Naive thymus-derived CD4-positive, alpha-beta T cell (primary cell): ENCODE data around the gene NUDT3. TPM values are rescaled to one million over a fixed set of nuclear protein-coding genes. Genes with fewer than 3 reads are reported as not detected.
A peak's percentile ranks its signal among the peaks of the same experiment; 100 is the strongest.
"Not testable (repeated sequence)": the region's sequence is repeated elsewhere in the genome, so short reads cannot be mapped to it uniquely, and the experiment has no call there.

Experiments used
- ATAC-seq: fragments of 150-1000 bp; cut with Tn5 transposase; 2 replicates; pipeline ENCODE4 v1.10.0; 2021; ENCODE audit warnings: mild to moderate bottlenecking, moderate library complexity
- CTCF ChIA-PET: fragments of 350-600 bp; sonication (Branson Sonifier 250); formaldehyde crosslinking; loops from one replicate; lab custom pipeline; 2021; ENCODE audit warnings: antibody characterized with exemption; lab: Charles Lee
- POLR2A ChIA-PET: fragments of 350-600 bp; sonication (Branson Sonifier 250); formaldehyde crosslinking; loops from one replicate; lab custom pipeline; 2021; ENCODE audit warnings: antibody characterized with exemption, inconsistent platforms; lab: Charles Lee
- DNase-seq, 9 donors: peaks; one replicate each; pipeline versions ENCODE4 v3.0.0 to v3.0.0-alpha.2; 2020 to 2022; ENCODE audit warnings: mixed read lengths in 1 of 9
- H3K27ac ChIP-seq: one replicate; pipeline ENCODE4 v1.7.0; 2013; ENCODE audit warnings: mild to moderate bottlenecking, low read depth, low read length, moderate library complexity
- H3K27me3 ChIP-seq, 2 donors: one replicate each; pipeline ENCODE4 v1.7.0; 2013; ENCODE audit warnings: low read length in 2 of 2, mild to moderate bottlenecking in 2 of 2, moderate library complexity in 2 of 2; ENCODE audit not compliant: control insufficient read depth in 2 of 2, insufficient read depth in 2 of 2
- H3K36me3 ChIP-seq, 3 experiments: 1 replicate in 2 of 3; 2 replicates in 1 of 3; pipeline ENCODE4 v1.7.0; 2013; ENCODE audit warnings: low read length in 3 of 3, mild to moderate bottlenecking in 3 of 3, moderate library complexity in 1 of 3; ENCODE audit not compliant: insufficient read depth in 3 of 3, control insufficient read depth in 2 of 3
- H3K4me1 ChIP-seq, 2 donors: one replicate each; pipeline ENCODE4 v1.7.0; 2013; ENCODE audit warnings: low read length in 2 of 2, mild to moderate bottlenecking in 2 of 2, moderate library complexity in 1 of 2; ENCODE audit not compliant: control insufficient read depth in 2 of 2, insufficient read depth in 2 of 2
- H3K4me3 ChIP-seq: 2 replicates; pipeline ENCODE4 v1.7.0; 2013; ENCODE audit warnings: mild to moderate bottlenecking, low read length
- H3K9me3 ChIP-seq, 3 experiments: 1 replicate in 2 of 3; 2 replicates in 1 of 3; pipeline ENCODE4 v1.7.0; 2013; ENCODE audit warnings: low read length in 3 of 3; ENCODE audit not compliant: control insufficient read depth in 2 of 3
- H3K27ac Mint-ChIP-seq, 9 donors: one replicate each; pipeline ENCODE4 v1.8.0; 2020 to 2022; ENCODE audit warnings: mixed read lengths in 9 of 9, mild to moderate bottlenecking in 8 of 9, moderate library complexity in 5 of 9, inconsistent platforms in 2 of 9
- H3K27me3 Mint-ChIP-seq, 5 donors: one replicate each; pipeline ENCODE4 v1.8.0; 2021 to 2022; ENCODE audit warnings: mixed read lengths in 5 of 5, mild to moderate bottlenecking in 1 of 5
- H3K36me3 Mint-ChIP-seq, 5 donors: one replicate each; pipeline ENCODE4 v1.8.0; 2020 to 2022; ENCODE audit warnings: mixed read lengths in 5 of 5, mild to moderate bottlenecking in 3 of 5, inconsistent platforms in 1 of 5
- H3K4me1 Mint-ChIP-seq, 7 donors: one replicate each; pipeline ENCODE4 v1.8.0; 2020 to 2022; ENCODE audit warnings: mixed read lengths in 7 of 7, mild to moderate bottlenecking in 3 of 7, inconsistent platforms in 1 of 7
- H3K4me3 Mint-ChIP-seq, 10 donors: one replicate each; pipeline ENCODE4 v1.8.0; 2020 to 2022; ENCODE audit warnings: mild to moderate bottlenecking in 10 of 10, mixed read lengths in 10 of 10, moderate library complexity in 6 of 10, inconsistent platforms in 2 of 10
- H3K9me3 Mint-ChIP-seq, 11 donors: one replicate each; pipeline ENCODE4 v1.8.0; 2020 to 2022; ENCODE audit warnings: mixed read lengths in 11 of 11, mild to moderate bottlenecking in 4 of 11, inconsistent platforms in 1 of 11, moderate library complexity in 1 of 11
- intact Hi-C, 2 donors: fragments of 100-400 bp; cut with micrococcal nuclease; formaldehyde crosslinking; loops; one replicate each; pipeline ENCODE4 v1.15.1; 2023
- polyA plus RNA-seq, 2 donors: library from polyadenylated mRNA; unstranded; fragments of 300-500 nt; fragmentation: Illumina TruSeq; gene quantifications; one replicate each; pipeline ENCODE4 v1.2.3, GENCODE V29; 2021
- total RNA-seq, 6 experiments: library from RNA in 5 of 6; stranded (reverse) in 5 of 6; gene quantifications; 1 replicate in 5 of 6; 2 replicates in 1 of 6; pipeline ENCODE4 v1.2.3 and lab custom pipeline; 2021 to 2026

NUDT3 gene
- total and polyA plus RNA-seq, 7 experiments from 2014 or later = 10.4 to 29.7 (median 23.4) TPM

GRCh38 chr6:34245032-34245760, 147.3 kb downstream of the NUDT3 start:
- not testable (repeated sequence) for DNase-seq, ATAC-seq, H3K27ac ChIP-seq, H3K9me3 Mint-ChIP-seq, H3K27me3 Mint-ChIP-seq, H3K9me3 ChIP-seq, H3K4me3 Mint-ChIP-seq, H3K27me3 ChIP-seq, H3K4me3 ChIP-seq
- peak overlapping the region in 5 of 9 donors; percentile 19 to 77 (median 66) for H3K27ac Mint-ChIP-seq
- POLR2A ChIA-PET = interaction anchor here (1.0 kb wide), 1 partner anchor 151 kb away, joined by 3 read pairs; no protein-coding TSS in a partner anchor
- CTCF ChIA-PET = interaction anchor here (1.5 kb wide), 1 partner anchor 170 kb away, joined by 3 read pairs; no protein-coding TSS in a partner anchor
- H3K4me1 Mint-ChIP-seq = peaks cover 23 to 76% (median 50%) of the 10 kb centered on the region in 7 donors
- Histone ChIP-seq H3K36me3 (peaks cover 3 to 51% (median 8%) of the 10 kb centered on the region in 3 experiments), H3K4me1 (peaks cover 13 to 20% of the 10 kb centered on the region in 2 donors)
- H3K36me3 Mint-ChIP-seq = peaks cover 0 to 16% (median 0%) of the 10 kb centered on the region in 5 donors
- intact Hi-C loops = loop anchor here (5.0 kb wide), 2 partner anchors 282 to 897 kb away; partner anchors contain the start of gene TCP11 (in 1 of the 2)

- ATAC-seq (peak; percentile 17), DNase-seq (peak in 1 of 9 donors; percentile 58)
- Histone ChIP-seq H3K9me3 (no peaks in the 10 kb centered on the region), H3K27me3 (no peaks in the 10 kb centered on the region), H3K27ac (no peak overlapping the region), H3K4me3 (no peak overlapping the region), H3K36me3 (peaks cover 3 to 59% (median 8%) of the 10 kb centered on the region in 3 experiments), H3K4me1 (peaks cover 13 to 15% of the 10 kb centered on the region in 2 donors)
- Mint-ChIP-seq H3K27me3 (no peaks in the 10 kb centered on the region), H3K4me1 (peaks cover 26 to 84% (median 54%) of the 10 kb centered on the region in 7 donors), H3K27ac (peak overlapping the region in 8 of 9 donors; percentile 46 to 89 (median 73)), H3K4me3 (peak overlapping the region in 1 of 10 donors; percentile 61), H3K9me3 (no peaks in the 10 kb centered on the region), H3K36me3 (peaks cover 0 to 16% (median 0%) of the 10 kb centered on the region in 5 donors)
- intact Hi-C loops = no loop called here
- CTCF ChIA-PET = interaction anchor here (0.6 to 1.5 kb wide), 3 partner anchors 49 to 545 kb away, joined by 3 to 4 read pairs (median 3); no protein-coding TSS in a partner anchor
- POLR2A ChIA-PET = interaction anchor here (1.0 kb wide), 1 partner anchor 152 kb away, joined by 3 read pairs; no protein-coding TSS in a partner anchor
Observed at GRCh38 chr6:34243901-34244884, 148.3 kb downstream of the NUDT3 start.

- peaks cover 0 to 16% (median 0%) of the 10 kb centered on the region in 5 donors for H3K36me3 Mint-ChIP-seq
- ChIA-PET POLR2A (no interaction called here), CTCF (interaction anchor here (0.6 to 1.4 kb wide), 2 partner anchors 48 to 544 kb away, joined by 3 to 4 read pairs; no protein-coding TSS in a partner anchor)
- peak overlapping the region; percentile 5 to 89 (median 79) for H3K27ac Mint-ChIP-seq
- H3K9me3 Mint-ChIP-seq = no peaks in the 10 kb centered on the region
- Histone ChIP-seq H3K4me3 (no peak overlapping the region), H3K27me3 (no peaks in the 10 kb centered on the region), H3K4me1 (peaks cover 18 to 21% of the 10 kb centered on the region in 2 donors), H3K36me3 (peaks cover 3 to 55% (median 8%) of the 10 kb centered on the region in 3 experiments), H3K9me3 (no peaks in the 10 kb centered on the region), H3K27ac (no peak overlapping the region)
- ATAC-seq = no peak
- H3K27me3 Mint-ChIP-seq = no peaks in the 10 kb centered on the region
- H3K4me3 Mint-ChIP-seq = peak overlapping the region in 3 of 10 donors; percentile 5 to 61 (median 33)
- intact Hi-C loops = no loop called here
- H3K4me1 Mint-ChIP-seq = peaks cover 29 to 91% (median 61%) of the 10 kb centered on the region in 7 donors
- DNase-seq = peak in 1 of 9 donors; percentile 35
Observed at GRCh38 chr6:34243131-34243771, 149.2 kb downstream of the NUDT3 start.

GRCh38 chr6:34242252-34243130, 150.0 kb downstream of the NUDT3 start:
- no peak for ATAC-seq
- Histone ChIP-seq H3K4me1 (peaks cover 13 to 20% of the 10 kb centered on the region in 2 donors), H3K27ac (no peak overlapping the region), H3K36me3 (peaks cover 3 to 58% (median 8%) of the 10 kb centered on the region in 3 experiments), H3K27me3 (no peaks in the 10 kb centered on the region), H3K9me3 (no peaks in the 10 kb centered on the region), H3K4me3 (no peak overlapping the region)
- no peaks in the 10 kb centered on the region for H3K27me3 Mint-ChIP-seq
- H3K4me3 Mint-ChIP-seq = peak overlapping the region in 3 of 10 donors; percentile 17 to 61 (median 33)
- no peaks in the 10 kb centered on the region for H3K9me3 Mint-ChIP-seq
- CTCF ChIA-PET = interaction anchor here (0.7 to 1.4 kb wide), 2 partner anchors 47 to 672 kb away, joined by 3 to 4 read pairs; no protein-coding TSS in a partner anchor
- peak overlapping the region; percentile 4 to 89 (median 73) for H3K27ac Mint-ChIP-seq
- intact Hi-C loops = no loop called here
- POLR2A ChIA-PET = interaction anchor here (1.7 kb wide), 1 partner anchor 19 kb away, joined by 4 read pairs; no protein-coding TSS in a partner anchor
- H3K36me3 Mint-ChIP-seq = peaks cover 0 to 16% (median 0%) of the 10 kb centered on the region in 5 donors
- H3K4me1 Mint-ChIP-seq = peaks cover 25 to 84% (median 56%) of the 10 kb centered on the region in 7 donors
- DNase-seq = peak in 1 of 9 donors; percentile 27
